ENCODE measurements around the gene HGS.
A peak's percentile ranks its signal among the peaks of the same experiment; 100 is the strongest.

Gene HGS

GRCh38 chr17:81717049-81717765, 33.4 kb downstream of the HGS start:
- Histone ChIP-seq H3K9me3 (ENCODE audit: severe bottlenecking) (no peaks in the 10 kb centered on the region), H3K36me3 (ENCODE audit: low read depth) (peaks cover 29% of the 10 kb centered on the region), H3K27me3 (ENCODE audit: insufficient read depth, poor library complexity, severe bottlenecking) (no peaks in the 10 kb centered on the region), H3K27ac (ENCODE audit: poor library complexity, severe bottlenecking) (no peak overlapping the region), H3K4me3 (ENCODE audit: severe bottlenecking) (no peak overlapping the region), H3K4me1 (ENCODE audit: insufficient read depth, poor library complexity, severe bottlenecking) (peaks cover 13% of the 10 kb centered on the region)
- ATAC-seq (ENCODE audit: low read depth) (no peak), DNase-seq (ENCODE audit: low spot score) (peak; percentile 63)
- TF ChIP-seq CTCF (IDR thresholded peaks at IDR 0.05; ENCODE audit: poor library complexity, severe bottlenecking) = no peak

- Histone ChIP-seq H3K27me3 (ENCODE audit: insufficient read depth, poor library complexity, severe bottlenecking) (no peaks in the 10 kb centered on the region), H3K4me3 (ENCODE audit: severe bottlenecking) (no peak overlapping the region), H3K9me3 (ENCODE audit: severe bottlenecking) (no peaks in the 10 kb centered on the region), H3K36me3 (ENCODE audit: low read depth) (peaks cover 29% of the 10 kb centered on the region), H3K4me1 (ENCODE audit: insufficient read depth, poor library complexity, severe bottlenecking) (peaks cover 17% of the 10 kb centered on the region), H3K27ac (ENCODE audit: poor library complexity, severe bottlenecking) (no peak overlapping the region)
- ATAC-seq (ENCODE audit: low read depth) = no peak
- no peak for DNase-seq (ENCODE audit: low spot score)
- no peak for TF ChIP-seq CTCF (IDR thresholded peaks at IDR 0.05; ENCODE audit: poor library complexity, severe bottlenecking)
Measured at GRCh38 chr17:81717766-81718089, 33.9 kb downstream of the HGS start.

DNA sequence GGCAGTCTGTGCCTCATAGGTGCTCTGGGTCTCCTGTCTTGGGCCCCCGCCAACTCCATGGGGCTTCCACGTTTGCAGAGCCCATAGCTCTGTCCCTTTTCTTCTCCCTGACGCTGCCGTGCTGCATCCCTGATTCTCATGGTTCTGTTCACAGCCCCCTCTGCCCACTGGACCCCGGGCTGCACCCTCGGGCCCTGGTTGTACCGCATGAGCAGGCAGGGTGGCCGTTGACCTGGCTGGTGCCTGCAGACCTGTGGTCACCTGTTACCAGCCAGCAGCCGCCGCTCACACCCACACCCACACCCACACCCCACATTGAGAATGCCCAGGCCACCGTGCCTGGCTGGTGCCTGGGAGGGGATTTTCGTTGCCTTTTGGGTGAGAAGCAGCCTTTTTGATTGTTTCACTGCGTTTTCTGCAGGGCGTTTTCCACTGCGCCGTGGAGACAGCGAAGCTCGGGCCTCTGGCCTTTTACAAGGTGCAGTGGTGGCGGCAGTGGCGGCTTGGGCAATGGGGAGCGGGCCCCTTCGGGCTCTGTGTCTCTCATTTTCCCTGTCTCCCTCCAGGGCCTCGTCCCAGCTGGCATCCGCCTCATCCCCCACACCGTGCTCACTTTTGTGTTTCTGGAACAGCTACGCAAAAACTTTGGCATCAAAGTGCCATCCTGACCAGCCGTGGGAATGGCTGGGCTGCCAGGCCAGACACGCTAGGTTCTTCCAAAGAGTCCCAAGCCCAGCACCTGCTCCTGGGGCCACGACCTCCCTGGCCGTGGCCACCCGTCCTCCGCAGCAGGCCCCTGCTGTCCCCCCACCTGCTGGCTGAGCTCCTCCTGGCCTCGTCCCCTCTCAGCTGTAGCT, 35.8 kb downstream of the HGS start:
- TF ChIP-seq CTCF (IDR thresholded peaks at IDR 0.05; ENCODE audit: poor library complexity, severe bottlenecking) = no peak
- Histone ChIP-seq H3K27ac (ENCODE audit: poor library complexity, severe bottlenecking) (no peak overlapping the region), H3K9me3 (ENCODE audit: severe bottlenecking) (no peaks in the 10 kb centered on the region), H3K4me3 (ENCODE audit: severe bottlenecking) (no peak overlapping the region), H3K4me1 (ENCODE audit: insufficient read depth, poor library complexity, severe bottlenecking) (peaks cover 24% of the 10 kb centered on the region), H3K27me3 (ENCODE audit: insufficient read depth, poor library complexity, severe bottlenecking) (no peaks in the 10 kb centered on the region), H3K36me3 (ENCODE audit: low read depth) (peaks cover 22% of the 10 kb centered on the region)
- DNase-seq (ENCODE audit: low spot score) (peak; percentile 70), ATAC-seq (ENCODE audit: low read depth) (no peak)

DNA sequence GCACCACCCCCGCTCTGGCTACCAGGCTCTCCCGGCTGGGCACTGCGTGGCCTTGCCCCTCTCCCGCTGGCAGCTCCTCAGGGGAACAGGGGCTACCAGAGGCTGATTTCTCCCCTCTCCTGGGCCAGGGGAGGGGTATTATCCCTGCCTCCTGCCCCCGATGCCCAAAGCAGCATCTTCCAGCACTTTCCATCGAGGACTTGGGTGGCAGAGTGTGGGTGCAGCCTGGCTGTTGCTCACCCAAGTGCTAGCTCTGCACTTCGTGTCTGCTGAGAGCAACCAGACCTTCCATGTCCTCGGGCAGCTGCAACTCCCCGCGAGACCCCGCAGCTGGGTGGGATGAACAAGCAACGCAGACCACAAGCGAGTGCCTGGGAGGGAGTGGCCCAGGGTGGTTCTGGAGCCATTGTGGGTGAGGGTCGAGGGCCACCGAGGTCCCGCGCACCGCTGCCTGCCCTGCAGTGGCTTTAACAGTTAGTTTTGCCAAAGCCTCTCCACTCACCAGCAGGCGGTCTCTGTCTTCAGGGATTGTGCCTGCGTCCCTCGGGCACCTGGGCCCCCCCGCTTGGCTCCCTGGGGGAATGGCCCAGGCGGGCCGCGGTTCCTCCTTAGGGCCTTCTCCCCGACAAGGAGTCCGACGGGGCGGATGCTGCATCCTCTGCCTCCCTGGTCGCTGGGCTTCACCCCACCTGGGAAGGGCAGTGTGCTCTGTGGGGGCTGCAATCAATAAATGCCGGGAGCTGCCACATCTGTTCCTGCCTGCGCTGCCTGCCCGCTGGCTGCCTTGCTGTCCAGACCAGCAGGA, 36.7 kb downstream of the HGS start:
- TF ChIP-seq CTCF (IDR thresholded peaks at IDR 0.05; ENCODE audit: poor library complexity, severe bottlenecking) = no peak
- no peak overlapping the region for H3K27ac ChIP-seq (ENCODE audit: poor library complexity, severe bottlenecking)
- peaks cover 24% of the 10 kb centered on the region for H3K4me1 ChIP-seq (ENCODE audit: insufficient read depth, poor library complexity, severe bottlenecking)
- H3K4me3 ChIP-seq (ENCODE audit: severe bottlenecking) = no peak overlapping the region
- H3K9me3 ChIP-seq (ENCODE audit: severe bottlenecking) = no peaks in the 10 kb centered on the region
- peaks cover 15% of the 10 kb centered on the region for H3K36me3 ChIP-seq (ENCODE audit: low read depth)
- no peak for ATAC-seq (ENCODE audit: low read depth)
- H3K27me3 ChIP-seq (ENCODE audit: insufficient read depth, poor library complexity, severe bottlenecking) = no peaks in the 10 kb centered on the region
- peak; percentile 62 for DNase-seq (ENCODE audit: low spot score)

Measured in RWPE2 (cell line).